ENCODE results near the gene LDB2. TPM values are rescaled to one million over a fixed set of nuclear protein-coding genes. Genes with fewer than 3 reads are reported as not detected.

Gene LDB2
- total and polyA plus RNA-seq, 2 donors (not counting 3 experiments of a cell fraction or from before 2014, with no cell fraction given), result 127 to 223 TPM

GRCh38 chr4:16577177-16577576 is 321.3 kb downstream of the LDB2 start:
- DNase-seq (ENCODE audit: low read depth, low spot score), result no peak
- CTCF ChIA-PET, result no interaction called here
- dilution Hi-C loops (cut with MboI; ENCODE audit: extremely low pct_ligation_motif_present, low sequenced_read_pairs), result no loop called here

GRCh38 chr4:16574981-16575380 is 323.5 kb downstream of the LDB2 start:
- DNase-seq (ENCODE audit: low read depth, low spot score) (no peak), FAIRE-seq (no peak)
- TF ChIP-seq POLR2A (IDR thresholded peaks at IDR 0.05; ENCODE audit: low read depth, low read length) (no peak), MYC (IDR thresholded peaks at IDR 0.05; ENCODE audit: low read depth, low read length) (no peak), EZH2 (IDR thresholded peaks at IDR 0.05; ENCODE audit: borderline replicate concordance, low read depth, low read length, severe bottlenecking) (no peak), CTCF (IDR thresholded peaks at IDR 0.05; ENCODE audit: extremely low read depth in 1 of 2, insufficient read depth in 1 of 2, low read depth in 1 of 2, low read length in 2 of 2) (no peak), FOS (IDR thresholded peaks at IDR 0.05; ENCODE audit: borderline replicate concordance, insufficient read depth, low read length) (no peak), GATA2 (IDR thresholded peaks at IDR 0.05; ENCODE audit: insufficient read depth, insufficient read length, low read depth, low read length) (no peak), POLR2AphosphoS5 (IDR thresholded peaks at IDR 0.05; ENCODE audit: insufficient read depth, low read depth, low read length) (no peak), MAX (IDR thresholded peaks at IDR 0.05; ENCODE audit: insufficient read depth, insufficient read length) (no peak), JUN (IDR thresholded peaks at IDR 0.05; ENCODE audit: borderline replicate concordance, insufficient read depth, insufficient read length, low read depth) (no peak)
- H3K9me3 ChIP-seq (replicated peaks; ENCODE audit: control insufficient read depth, insufficient read depth, low read length), result no peaks in the 10 kb centered on the region
- dilution Hi-C loops (cut with MboI; ENCODE audit: extremely low pct_ligation_motif_present, low sequenced_read_pairs) (no loop called here), intact Hi-C loops (cut with micrococcal nuclease) (no loop called here)
- no peaks in the 10 kb centered on the region for H3K79me2 ChIP-seq (ENCODE audit: control insufficient read depth, insufficient read depth, low read length)
- no peak overlapping the region for H3K4me2 ChIP-seq (ENCODE audit: insufficient read depth, low read length)
- no peaks in the 10 kb centered on the region for H3K4me1 ChIP-seq (ENCODE audit: control insufficient read depth, extremely low read depth, insufficient read depth, low read length)
- H2AFZ ChIP-seq (ENCODE audit: low read depth, low read length), result no peak overlapping the region
- no peak overlapping the region for H3K9ac ChIP-seq (replicated peaks; ENCODE audit: extremely low read depth, insufficient read depth, low read length)
- no peak overlapping the region for H3K27ac ChIP-seq (ENCODE audit: insufficient read depth, low read depth, low read length)
- no peaks in the 10 kb centered on the region for H3K36me3 ChIP-seq (ENCODE audit: control insufficient read depth in 2 of 2, extremely low read depth in 1 of 2, insufficient read depth in 2 of 2, low read length in 2 of 2)
- H3K27me3 ChIP-seq (ENCODE audit: control insufficient read depth in 2 of 2, insufficient read depth in 2 of 2, low read length in 2 of 2), result no peaks in the 10 kb centered on the region
- POLR2A ChIA-PET, result no interaction called here
- CTCF ChIA-PET, result no interaction called here
- BruUV-seq (replicated peaks), result no TSS peak
- H4K20me1 ChIP-seq (replicated peaks; ENCODE audit: control insufficient read depth, extremely low read depth, insufficient read depth, low read length), result no peaks in the 10 kb centered on the region
- H3K9me1 ChIP-seq (replicated peaks; ENCODE audit: control insufficient read depth, extremely low read depth, insufficient read depth, low read length), result no peaks in the 10 kb centered on the region
- H3K4me3 ChIP-seq (replicated peaks in 1 of 3; ENCODE audit: insufficient read depth in 1 of 3, low read depth in 1 of 3, low read length in 3 of 3), result no peak overlapping the region

More at GRCh38 chr4:16577177-16577576, 321.3 kb downstream of the LDB2 start:
- Histone ChIP-seq H3K4me1 (ENCODE audit: control insufficient read depth, extremely low read depth, insufficient read depth, low read length) (no peaks in the 10 kb centered on the region), H3K36me3 (ENCODE audit: control insufficient read depth in 2 of 2, extremely low read depth in 1 of 2, insufficient read depth in 2 of 2, low read length in 2 of 2) (peaks cover 0 to 4% of the 10 kb centered on the region in 2 experiments), H2AFZ (ENCODE audit: low read depth, low read length) (no peak overlapping the region), H3K4me3 (replicated peaks in 1 of 3; ENCODE audit: insufficient read depth in 1 of 3, low read depth in 1 of 3, low read length in 3 of 3) (no peak overlapping the region), H3K27me3 (ENCODE audit: control insufficient read depth in 2 of 2, insufficient read depth in 2 of 2, low read length in 2 of 2) (no peaks in the 10 kb centered on the region), H3K4me2 (ENCODE audit: insufficient read depth, low read length) (no peak overlapping the region), H3K9ac (replicated peaks; ENCODE audit: extremely low read depth, insufficient read depth, low read length) (no peak overlapping the region), H3K79me2 (ENCODE audit: control insufficient read depth, insufficient read depth, low read length) (no peaks in the 10 kb centered on the region), H3K9me1 (replicated peaks; ENCODE audit: control insufficient read depth, extremely low read depth, insufficient read depth, low read length) (no peaks in the 10 kb centered on the region), H4K20me1 (replicated peaks; ENCODE audit: control insufficient read depth, extremely low read depth, insufficient read depth, low read length) (no peaks in the 10 kb centered on the region), H3K9me3 (replicated peaks; ENCODE audit: control insufficient read depth, insufficient read depth, low read length) (no peaks in the 10 kb centered on the region), H3K27ac (ENCODE audit: insufficient read depth, low read depth, low read length) (no peak overlapping the region)
- intact Hi-C loops (cut with micrococcal nuclease), result no loop called here
- FAIRE-seq, result no peak
- BruUV-seq (replicated peaks), result no TSS peak
- POLR2A ChIA-PET, result no interaction called here
- TF ChIP-seq POLR2A (IDR thresholded peaks at IDR 0.05; ENCODE audit: low read depth, low read length) (no peak), CTCF (IDR thresholded peaks at IDR 0.05; ENCODE audit: extremely low read depth in 1 of 2, insufficient read depth in 1 of 2, low read depth in 1 of 2, low read length in 2 of 2) (no peak), JUN (IDR thresholded peaks at IDR 0.05; ENCODE audit: borderline replicate concordance, insufficient read depth, insufficient read length, low read depth) (no peak)
